ENCODE measurements around the gene ALDH3B1. TPM values are rescaled to one million over a fixed set of nuclear protein-coding genes. Genes with fewer than 3 reads are reported as not detected.

Gene ALDH3B1
- total RNA-seq, 1 donor from 2014 or later, result 2.1 TPM

DNA sequence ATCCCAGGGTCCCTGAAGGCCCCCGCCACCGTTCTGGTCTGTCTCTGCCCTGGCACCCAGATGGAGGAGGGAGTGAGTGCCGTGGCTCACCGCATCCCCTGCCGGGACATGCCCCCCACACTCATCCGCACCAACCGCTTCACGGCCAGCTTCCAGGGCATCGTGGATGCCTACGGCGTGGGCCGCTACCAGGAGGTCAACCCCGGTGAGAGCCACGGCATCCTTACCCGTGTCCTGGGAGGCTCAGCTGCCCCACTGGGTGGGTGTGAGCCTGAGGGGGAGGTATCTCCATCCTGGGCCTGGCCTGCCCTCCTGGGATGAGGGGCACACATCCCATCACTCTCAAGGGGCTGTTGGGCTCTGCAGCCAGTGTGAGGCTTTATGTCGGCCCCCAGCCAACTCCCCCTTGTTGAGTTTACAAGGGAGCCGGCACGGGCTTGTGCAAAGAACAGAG, 34.8 kb downstream of the ALDH3B1 start:
- no peak for DNase-seq

GRCh38 chr11:68047437-68048290, 37.5 kb downstream of the ALDH3B1 start:
- DNase-seq, result no peak

DNA sequence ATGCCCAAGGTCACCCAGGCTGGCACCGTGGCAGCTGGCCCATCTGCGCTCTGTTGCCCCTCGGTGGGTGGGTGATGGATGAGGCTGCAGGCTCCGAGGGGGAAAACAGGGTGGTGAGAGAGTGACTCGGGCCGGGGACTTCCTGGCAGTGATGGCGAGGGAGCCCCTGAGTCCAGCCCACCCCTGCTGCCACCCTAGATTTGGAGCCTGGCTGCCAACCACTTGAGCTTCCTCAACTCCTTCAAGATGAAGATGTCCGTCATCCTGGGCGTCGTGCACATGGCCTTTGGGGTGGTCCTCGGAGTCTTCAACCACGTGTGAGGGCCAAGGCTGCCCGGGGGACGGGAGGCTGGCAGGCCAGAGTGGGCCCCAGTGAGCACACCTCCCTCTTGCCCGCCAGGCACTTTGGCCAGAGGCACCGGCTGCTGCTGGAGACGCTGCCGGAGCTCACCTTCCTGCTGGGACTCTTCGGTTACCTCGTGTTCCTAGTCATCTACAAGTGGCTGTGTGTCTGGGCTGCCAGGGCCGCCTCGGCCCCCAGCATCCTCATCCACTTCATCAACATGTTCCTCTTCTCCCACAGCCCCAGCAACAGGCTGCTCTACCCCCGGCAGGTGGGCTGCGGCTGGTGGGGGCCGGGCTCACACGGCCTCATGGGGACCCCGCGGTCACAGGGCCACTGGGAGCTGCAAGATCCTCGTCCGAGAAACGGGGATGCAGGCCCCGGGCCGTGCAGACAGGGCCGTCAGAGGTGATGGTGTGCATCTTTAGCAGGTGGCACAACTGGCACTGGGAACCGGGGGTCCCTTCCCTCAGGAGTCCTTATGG, 38.8 kb downstream of the ALDH3B1 start:
- no peak for DNase-seq

DNA sequence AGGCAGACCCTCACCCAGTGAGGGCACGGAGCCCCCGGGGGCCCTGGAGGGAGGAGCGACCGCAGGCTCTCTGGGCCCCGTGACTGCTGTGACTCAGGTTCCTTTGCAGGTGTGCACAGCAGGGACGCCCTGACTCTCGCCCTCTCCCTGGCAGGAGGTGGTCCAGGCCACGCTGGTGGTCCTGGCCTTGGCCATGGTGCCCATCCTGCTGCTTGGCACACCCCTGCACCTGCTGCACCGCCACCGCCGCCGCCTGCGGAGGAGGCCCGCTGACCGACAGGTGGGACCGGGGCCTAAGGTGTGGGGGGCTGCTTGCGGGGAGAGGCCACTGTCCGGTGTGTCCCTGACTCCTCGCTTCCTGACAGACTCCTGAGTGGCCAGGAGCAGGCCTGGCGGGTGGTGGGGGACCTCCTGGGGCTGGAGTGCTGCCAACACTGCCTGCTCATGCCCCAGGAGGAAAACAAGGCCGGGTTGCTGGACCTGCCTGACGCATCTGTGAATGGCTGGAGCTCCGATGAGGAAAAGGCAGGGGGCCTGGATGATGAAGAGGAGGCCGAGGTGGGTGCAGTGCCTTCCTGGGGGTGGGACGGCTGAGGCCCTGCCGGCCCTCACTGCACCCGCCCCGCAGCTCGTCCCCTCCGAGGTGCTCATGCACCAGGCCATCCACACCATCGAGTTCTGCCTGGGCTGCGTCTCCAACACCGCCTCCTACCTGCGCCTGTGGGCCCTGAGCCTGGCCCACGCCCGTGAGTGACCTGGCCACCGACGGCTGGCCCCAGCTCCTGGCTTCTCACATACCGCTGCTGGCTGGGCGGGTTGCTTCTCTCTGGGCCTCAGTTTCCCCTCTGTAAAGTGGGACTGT, 39.6 kb downstream of the ALDH3B1 start:
- DNase-seq, result no peak

GRCh38 chr11:68050371-68050841, 40.3 kb downstream of the ALDH3B1 start:
- DNase-seq, result no peak

DNA sequence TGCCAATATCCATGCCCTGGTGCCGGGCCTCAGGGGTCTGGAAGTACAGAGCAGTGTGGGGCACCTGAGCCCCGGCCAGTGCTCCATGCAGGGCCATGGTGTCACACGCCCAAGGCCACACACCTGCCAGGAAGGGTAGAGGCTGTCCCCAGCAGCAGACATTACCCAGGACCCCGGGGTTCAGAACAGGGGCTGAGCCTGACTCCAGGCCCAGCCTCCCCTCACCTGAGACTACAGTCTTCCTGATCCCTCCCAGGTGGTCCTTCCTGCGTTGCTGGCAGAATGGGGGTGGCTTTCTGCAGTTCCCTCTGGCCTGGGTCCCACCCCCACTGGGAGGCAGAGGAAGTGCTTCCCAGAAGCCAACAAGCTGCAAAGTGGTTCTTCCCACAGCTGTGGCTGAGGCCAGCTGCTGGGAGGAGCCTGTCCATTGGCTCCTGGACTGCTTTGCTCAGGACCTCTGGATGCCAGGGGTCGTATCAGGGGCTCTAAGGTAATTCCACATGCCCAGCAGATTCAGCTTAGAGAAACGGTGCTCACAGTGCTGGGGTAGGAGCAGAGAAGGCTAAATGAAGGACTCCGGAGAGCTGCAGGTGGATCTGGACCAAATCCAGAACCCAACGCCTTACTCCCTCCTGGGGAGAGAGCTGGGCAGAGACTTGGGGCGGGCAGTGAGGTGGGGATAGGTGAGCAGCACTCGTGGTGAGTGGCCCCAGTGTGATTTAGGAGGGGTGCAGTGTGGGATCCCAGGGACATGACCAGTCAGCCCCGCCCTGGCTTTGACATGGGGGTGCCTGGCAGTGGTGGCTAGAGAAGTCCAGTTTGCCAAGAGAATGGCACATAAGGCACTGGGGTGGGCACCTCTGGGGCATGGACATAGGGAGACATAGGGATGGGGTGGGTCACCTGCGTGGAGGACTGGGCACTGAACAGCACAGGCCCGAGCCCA, 41.3 kb downstream of the ALDH3B1 start:
- DNase-seq, result no peak

DNA sequence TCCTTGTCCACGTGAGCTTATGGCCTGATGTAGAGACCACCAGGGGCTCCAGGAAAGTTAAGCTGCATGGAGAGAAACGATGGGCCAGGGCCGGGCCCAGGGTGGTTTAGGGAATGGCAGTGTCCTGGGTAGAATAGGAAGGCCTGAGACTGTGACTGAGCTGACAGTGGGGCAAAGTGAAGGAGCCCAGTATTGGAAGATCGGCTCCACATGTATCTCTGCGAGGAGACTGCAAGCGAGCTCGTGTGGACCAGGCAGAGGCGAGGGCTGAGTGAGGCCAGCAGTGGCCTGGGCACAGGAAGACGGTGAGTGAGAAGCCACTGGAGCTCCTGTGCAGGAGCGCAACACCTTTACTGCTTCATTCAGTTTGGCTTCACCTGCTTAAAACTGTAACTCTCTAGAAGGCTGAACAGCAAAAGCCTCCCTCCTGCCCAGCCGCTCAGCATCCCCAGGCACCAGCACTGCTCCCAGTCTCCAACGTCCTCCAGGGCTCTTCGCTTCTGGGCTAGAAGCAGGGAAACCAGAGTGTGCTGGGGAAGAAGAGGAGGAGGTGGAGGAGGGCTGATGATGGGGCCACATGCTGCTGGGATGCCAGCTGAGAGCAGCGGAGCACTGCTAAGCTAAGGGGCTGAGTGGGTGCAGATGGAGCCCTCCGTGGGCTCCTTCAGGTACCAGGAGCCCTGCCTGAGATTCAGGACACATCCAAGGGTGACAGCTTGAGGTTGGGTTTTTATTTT, 42.2 kb downstream of the ALDH3B1 start:
- DNase-seq, result no peak

GRCh38 chr11:68053117-68053516, 43.0 kb downstream of the ALDH3B1 start:
- no peak for DNase-seq

DNA sequence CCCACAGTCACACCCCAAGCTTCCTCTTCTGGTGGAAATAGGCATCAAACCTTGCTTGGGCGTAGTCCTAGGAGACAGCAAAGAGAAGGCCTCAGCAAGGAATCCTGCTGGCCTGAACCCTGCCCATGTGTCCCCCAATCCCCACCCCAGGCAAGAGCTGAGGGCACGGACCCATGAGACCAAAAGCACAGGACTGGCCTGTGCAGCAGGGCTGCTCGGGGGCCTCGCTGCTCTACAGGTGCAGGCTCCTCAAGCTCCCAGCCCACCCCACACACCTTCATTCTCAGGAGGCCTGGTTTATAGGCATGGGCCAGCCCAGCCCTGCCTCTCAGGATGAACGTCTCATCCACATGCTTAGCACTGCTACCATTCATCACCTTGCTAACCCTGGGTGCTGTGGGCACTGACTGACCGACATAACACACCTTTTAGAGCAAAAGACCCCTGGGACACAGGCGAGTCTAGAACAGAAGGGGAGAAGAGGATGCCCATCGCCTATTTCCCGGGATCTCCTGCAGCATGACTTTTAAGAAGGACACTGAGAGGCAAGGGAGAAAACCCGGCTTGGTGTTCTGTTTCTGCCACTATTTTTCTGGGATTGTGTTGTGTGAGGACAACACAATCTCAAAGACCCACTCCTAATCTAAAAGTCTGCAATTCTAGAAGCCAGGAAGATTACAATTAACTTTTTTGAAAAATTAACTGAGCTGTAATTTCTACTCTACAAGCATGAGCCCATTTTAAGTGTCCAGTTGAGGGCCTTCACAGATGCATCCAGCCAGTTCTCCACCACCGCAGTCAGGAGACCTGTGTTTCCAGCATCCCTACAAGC, 44.1 kb downstream of the ALDH3B1 start:
- DNase-seq, result no peak

DNA sequence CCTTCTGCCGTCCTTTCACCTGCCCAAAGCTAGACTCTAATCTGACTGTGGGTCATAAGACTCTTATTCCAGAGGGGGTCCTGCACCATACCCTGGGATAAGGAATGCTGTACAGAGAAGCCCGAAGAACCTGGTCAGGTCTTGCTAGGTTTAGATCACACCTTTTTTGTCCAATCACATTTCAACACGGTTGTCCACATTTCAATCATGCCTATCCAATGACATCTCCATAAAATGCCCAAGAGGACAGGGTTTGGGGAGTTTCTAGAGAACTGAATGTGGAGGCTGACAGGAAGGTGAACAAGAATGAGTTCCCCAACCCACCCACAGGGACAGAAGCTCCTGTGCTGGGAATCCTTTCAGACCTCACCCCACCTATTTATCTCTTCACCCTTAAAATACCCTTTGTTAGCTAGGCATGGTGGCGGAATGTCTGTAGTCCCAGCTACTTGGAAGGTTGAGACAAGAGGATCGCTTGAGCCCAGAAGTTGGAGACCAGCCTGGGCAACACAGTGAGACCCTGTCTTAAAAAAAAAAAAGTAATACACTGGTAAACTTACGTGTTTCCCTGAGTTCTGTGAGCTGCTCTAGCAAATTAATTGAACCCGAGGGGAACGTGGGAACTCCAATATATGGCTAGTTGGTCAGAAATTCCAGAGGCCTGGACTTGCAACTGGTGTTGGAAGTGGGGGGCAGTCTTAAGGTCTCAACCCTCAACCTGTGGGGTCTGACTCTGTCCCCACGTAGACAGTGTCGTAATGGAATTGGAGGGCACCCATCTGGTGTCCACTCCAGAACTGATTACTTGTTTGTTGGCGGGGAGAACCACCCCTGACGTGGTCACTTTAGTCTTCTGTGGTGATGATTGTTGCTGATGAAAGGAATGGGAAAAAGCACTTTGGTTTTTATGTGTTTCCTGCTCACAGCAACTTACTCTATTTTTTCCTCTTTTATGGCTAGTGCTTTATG, 46.5 kb downstream of the ALDH3B1 start:
- no peak for DNase-seq

GRCh38 chr11:68057807-68058206, 47.7 kb downstream of the ALDH3B1 start:
- DNase-seq, result no peak

- DNase-seq, result no peak
Observed at GRCh38 chr11:68061508-68061907, 51.4 kb downstream of the ALDH3B1 start.

- no peak for DNase-seq
Observed at GRCh38 chr11:68064926-68065325, 54.8 kb downstream of the ALDH3B1 start.

DNA sequence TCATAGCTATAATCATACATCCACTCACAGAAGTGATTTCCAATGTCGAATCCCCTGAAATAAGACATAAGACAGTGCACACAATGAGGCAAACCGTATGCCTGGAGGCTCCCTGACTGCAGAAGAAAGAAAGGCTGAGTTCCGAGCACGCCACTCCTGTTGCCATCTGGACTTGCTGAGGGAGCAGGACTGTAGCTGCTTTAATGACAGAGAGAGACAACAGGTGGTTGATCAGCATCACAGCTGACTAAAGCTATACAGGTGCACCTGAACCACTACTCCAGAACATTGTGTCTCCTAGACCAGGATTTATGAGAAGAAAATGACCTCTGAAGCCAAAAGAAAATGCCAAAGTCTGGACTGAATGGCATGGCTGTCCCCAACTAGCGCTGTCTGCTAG, 55.7 kb downstream of the ALDH3B1 start:
- DNase-seq, result no peak

- no peak for DNase-seq
Observed at GRCh38 chr11:68066742-68067141, 56.6 kb downstream of the ALDH3B1 start.

- no peak for DNase-seq
Observed at GRCh38 chr11:68067991-68068390, 57.9 kb downstream of the ALDH3B1 start.

DNA sequence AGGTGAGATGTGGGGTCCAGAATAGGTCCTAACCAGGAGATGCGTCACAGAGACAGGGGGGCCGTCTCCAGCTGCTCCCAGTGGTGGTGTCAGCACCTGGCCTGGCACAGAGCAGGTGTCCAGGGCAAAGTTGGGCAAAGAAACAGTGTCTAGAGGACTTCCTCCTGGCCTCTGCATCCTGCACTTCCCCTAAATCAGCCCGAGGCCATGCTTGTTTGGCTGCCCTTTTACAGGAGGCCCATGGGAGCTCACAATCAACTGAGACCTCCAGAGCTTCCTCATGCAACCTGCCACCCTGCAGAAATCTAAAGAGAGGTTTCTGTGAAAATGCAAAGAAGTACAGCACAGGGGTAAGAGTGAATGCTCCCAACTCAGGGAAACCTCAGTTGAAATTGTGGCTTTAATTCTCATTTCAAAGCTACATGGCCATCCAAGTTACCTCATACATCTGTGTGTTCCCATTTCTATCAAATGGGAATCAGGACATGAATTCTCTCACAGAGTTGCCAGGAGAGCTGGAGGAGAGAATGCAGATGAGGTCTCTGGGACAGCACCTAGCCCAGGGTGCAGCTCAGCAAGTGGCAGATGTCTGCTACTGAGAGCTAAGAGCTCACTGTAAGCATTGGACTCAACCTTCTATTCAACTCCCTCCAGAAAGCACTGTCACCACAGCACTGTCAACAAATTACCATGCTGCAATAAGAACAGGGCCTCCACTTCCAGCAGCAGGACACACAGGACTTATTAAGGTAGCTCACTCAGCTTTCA, 61.3 kb downstream of the ALDH3B1 start:
- DNase-seq, result no peak

Measured in skin of body (tissue), 2 donors.